Sigmoid colon (tissue), 7 donors: ENCODE data around the gene PFKL. TPM values are rescaled to one million over a fixed set of nuclear protein-coding genes. Genes with fewer than 3 reads are reported as not detected.

Experiments used
- DNase-seq: peaks from one replicate; pipeline ENCODE4 v3.0.0-alpha.2; 2019
- H3K27ac ChIP-seq, 4 donors: fragments of 200-600 bp; sonication (generic); one replicate each; pipeline ENCODE4 v1.5.1; 2016 to 2019; ENCODE audit warnings: mild to moderate bottlenecking in 1 of 4
- H3K27me3 ChIP-seq, 3 donors: fragments of 200-600 bp; sonication (generic); one replicate each; pipeline ENCODE4 v1.5.1; 2019; ENCODE audit warnings: mild to moderate bottlenecking in 1 of 3
- H3K36me3 ChIP-seq, 4 donors: fragments of 200-600 bp; sonication (generic); one replicate each; pipeline ENCODE4 v1.5.1; 2016 to 2019
- H3K4me1 ChIP-seq, 4 donors: fragments of 200-600 bp; sonication (generic); one replicate each; pipeline ENCODE4 v1.5.1; 2017 to 2019
- H3K4me3 ChIP-seq, 4 donors: fragments of 200-600 bp; sonication (generic); one replicate each; pipeline ENCODE4 v1.5.1; 2017 to 2019; ENCODE audit warnings: mild to moderate bottlenecking in 2 of 4, moderate library complexity in 1 of 4
- H3K9me3 ChIP-seq, 4 donors: fragments of 200-600 bp in 3 of 4; sonication (generic) in 3 of 4; one replicate each; pipeline versions ENCODE4 v1.5.1 to v1.6.1; 2013 to 2019
- EP300 ChIP-seq, 4 donors: sonication (generic); formaldehyde crosslinking; IDR thresholded peaks; one replicate each; pipeline ENCODE4 v1.6.1; 2017; ENCODE audit warnings: antibody characterized with exemption in 4 of 4
- POLR2A ChIP-seq, 2 donors: fragments of 450-650 bp; IDR thresholded peaks; one replicate each; pipeline ENCODE4 v1.6.1; 2016; ENCODE audit warnings: antibody characterized with exemption in 2 of 2, mild to moderate bottlenecking in 2 of 2, moderate library complexity in 2 of 2
- POLR2AphosphoS5 ChIP-seq, 4 donors: sonication (generic); formaldehyde crosslinking; IDR thresholded peaks; one replicate each; pipeline ENCODE4 v1.6.1; 2017; ENCODE audit warnings: antibody characterized with exemption in 4 of 4
- WGBS, 2 donors: extraction: QIAGEN DNeasy Blood & Tissue Kit; methylation state at CpG; one replicate each; pipeline ENCODE4 v1.1.7; 2013; 5-methylcytosine and 5-hydroxymethylcytosine counted together
- intact Hi-C: fragments of 100-400 bp; cut with DNase I; formaldehyde crosslinking; loops from one replicate; pipeline ENCODE4 v1.15.1; 2023
- polyA plus RNA-seq, 3 donors: library from polyadenylated mRNA; stranded (reverse); fragments of 200-250 nt; gene quantifications; one replicate each; pipeline ENCODE4 v1.2.3, GENCODE V29; 2013
- total RNA-seq, 4 donors: library from RNA; depleted of rRNA; stranded (reverse); fragments of >200 nt; gene quantifications; one replicate each; pipeline ENCODE4 v1.1.0, GENCODE V29; 2016
- TF ChIP-seq, protein P1 (sequence below), 4 experiments: fragments of 450-650 bp in 3 of 4; fragments of 200-600 bp in 1 of 4; IDR thresholded peaks; one replicate each; pipeline ENCODE4 v1.5.1; 2016 to 2019; ENCODE audit warnings: antibody characterized with exemption in 4 of 4, mild to moderate bottlenecking in 3 of 4, moderate library complexity in 2 of 4
- donor health status: healthy with polysubstance abuse.
- donor health status: Bipolar disorder and iron deficiency.
- donor health status: healthy.

The PFKL gene
- total and polyA plus RNA-seq, 7 donors: 38.0 to 159 (median 69.8) TPM

DNA sequence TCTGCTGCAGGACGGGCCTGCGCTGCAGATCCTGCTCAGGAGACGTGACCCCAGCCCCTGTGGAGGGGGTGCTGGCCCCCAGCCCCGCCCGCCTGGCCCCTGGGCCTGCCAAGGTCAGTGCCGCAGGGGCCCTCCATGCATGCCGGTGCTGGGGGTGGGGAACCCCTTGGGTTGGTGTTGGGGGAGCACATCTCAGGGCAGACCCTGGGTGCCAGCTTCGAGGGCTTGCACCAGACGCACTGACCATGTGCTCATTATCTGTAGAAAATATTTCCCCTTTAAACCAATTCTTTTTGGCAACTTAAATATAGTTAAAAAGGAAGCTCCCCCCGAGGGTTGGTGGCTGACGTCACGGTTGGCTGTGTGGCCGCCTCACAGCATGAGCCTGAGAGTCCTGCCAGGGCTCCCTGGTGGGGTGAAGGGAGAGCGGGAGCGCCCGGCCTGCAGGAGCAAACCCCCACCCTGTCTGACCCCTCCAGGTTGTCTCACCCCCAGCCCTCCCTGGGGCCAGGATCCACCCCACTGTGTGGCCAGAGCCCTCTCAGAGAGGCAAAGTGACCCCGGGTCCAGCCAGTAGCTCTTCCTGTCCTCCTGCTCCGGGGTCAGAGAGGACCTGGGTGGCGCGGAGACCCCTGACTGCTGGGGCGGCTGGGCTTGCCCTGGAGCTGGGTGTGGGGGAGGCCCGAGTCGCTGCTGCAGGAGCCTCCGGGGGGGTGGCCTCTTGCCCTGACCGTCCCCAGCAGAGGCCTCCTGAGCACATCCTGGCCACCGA lies 5.3 kb upstream of the PFKL start:
- no peak overlapping the region for H3K27ac ChIP-seq
- H3K9me3 ChIP-seq: no peaks in the 10 kb centered on the region
- WGBS, 2 donors: 70 to 76% methylated on average over 26 of the region's 26 CpGs
- peak; percentile 93 for DNase-seq
- H3K4me3 ChIP-seq: no peak overlapping the region
- H3K27me3 ChIP-seq: peaks cover 0 to 40% (median 37%) of the 10 kb centered on the region in 3 donors
- intact Hi-C loops: loop anchor here (5.0 kb wide), 1 partner anchor 427 kb away; the partner anchor contains the start of gene AGPAT3
- TF ChIP-seq POLR2A (IDR thresholded peaks at IDR 0.05) (no peak), POLR2AphosphoS5 (IDR thresholded peaks at IDR 0.05) (no peak), EP300 (IDR thresholded peaks at IDR 0.05) (no peak)
- TF ChIP-seq, protein P1, sequence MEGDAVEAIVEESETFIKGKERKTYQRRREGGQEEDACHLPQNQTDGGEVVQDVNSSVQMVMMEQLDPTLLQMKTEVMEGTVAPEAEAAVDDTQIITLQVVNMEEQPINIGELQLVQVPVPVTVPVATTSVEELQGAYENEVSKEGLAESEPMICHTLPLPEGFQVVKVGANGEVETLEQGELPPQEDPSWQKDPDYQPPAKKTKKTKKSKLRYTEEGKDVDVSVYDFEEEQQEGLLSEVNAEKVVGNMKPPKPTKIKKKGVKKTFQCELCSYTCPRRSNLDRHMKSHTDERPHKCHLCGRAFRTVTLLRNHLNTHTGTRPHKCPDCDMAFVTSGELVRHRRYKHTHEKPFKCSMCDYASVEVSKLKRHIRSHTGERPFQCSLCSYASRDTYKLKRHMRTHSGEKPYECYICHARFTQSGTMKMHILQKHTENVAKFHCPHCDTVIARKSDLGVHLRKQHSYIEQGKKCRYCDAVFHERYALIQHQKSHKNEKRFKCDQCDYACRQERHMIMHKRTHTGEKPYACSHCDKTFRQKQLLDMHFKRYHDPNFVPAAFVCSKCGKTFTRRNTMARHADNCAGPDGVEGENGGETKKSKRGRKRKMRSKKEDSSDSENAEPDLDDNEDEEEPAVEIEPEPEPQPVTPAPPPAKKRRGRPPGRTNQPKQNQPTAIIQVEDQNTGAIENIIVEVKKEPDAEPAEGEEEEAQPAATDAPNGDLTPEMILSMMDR (IDR thresholded peaks at IDR 0.05): no peak
- H3K36me3 ChIP-seq: no peaks in the 10 kb centered on the region
- H3K4me1 ChIP-seq: peaks cover 0 to 28% (median 21%) of the 10 kb centered on the region in 4 donors

DNA sequence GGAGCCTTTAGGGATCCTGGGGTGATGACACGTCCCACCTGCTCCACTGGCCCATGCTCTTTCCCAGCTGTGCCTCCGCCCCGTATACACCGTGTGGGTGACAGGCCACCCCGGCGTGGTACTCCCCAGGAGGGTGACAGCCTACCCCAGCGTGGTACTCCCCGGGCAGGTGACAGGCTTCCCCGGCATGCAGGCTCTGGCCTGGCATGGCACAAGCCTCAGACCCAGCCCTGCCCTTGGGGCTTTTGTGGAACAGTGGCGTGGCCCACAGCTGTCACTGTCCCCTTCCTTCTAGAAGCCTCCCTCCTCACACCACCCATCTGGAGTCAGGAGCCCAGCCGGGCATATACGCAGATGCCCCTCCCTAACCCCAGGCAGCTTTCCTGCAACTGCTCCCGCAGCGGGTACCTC lies 4.7 kb upstream of the PFKL start:
- 65 to 76% methylated on average over 14 of the region's 14 CpGs for WGBS, 2 donors
- intact Hi-C loops: loop anchor here (5.0 kb wide), 1 partner anchor 428 kb away; the partner anchor contains the start of gene AGPAT3
- Histone ChIP-seq H3K4me3 (no peak overlapping the region), H3K9me3 (no peaks in the 10 kb centered on the region), H3K4me1 (peaks cover 0 to 28% (median 21%) of the 10 kb centered on the region in 4 donors), H3K27me3 (peaks cover 0 to 40% (median 37%) of the 10 kb centered on the region in 3 donors), H3K27ac (no peak overlapping the region), H3K36me3 (no peaks in the 10 kb centered on the region)
- no peak for DNase-seq
- TF ChIP-seq POLR2AphosphoS5 (IDR thresholded peaks at IDR 0.05) (no peak), POLR2A (IDR thresholded peaks at IDR 0.05) (no peak), EP300 (IDR thresholded peaks at IDR 0.05) (no peak)
- TF ChIP-seq, protein P1 (IDR thresholded peaks at IDR 0.05): no peak

DNA sequence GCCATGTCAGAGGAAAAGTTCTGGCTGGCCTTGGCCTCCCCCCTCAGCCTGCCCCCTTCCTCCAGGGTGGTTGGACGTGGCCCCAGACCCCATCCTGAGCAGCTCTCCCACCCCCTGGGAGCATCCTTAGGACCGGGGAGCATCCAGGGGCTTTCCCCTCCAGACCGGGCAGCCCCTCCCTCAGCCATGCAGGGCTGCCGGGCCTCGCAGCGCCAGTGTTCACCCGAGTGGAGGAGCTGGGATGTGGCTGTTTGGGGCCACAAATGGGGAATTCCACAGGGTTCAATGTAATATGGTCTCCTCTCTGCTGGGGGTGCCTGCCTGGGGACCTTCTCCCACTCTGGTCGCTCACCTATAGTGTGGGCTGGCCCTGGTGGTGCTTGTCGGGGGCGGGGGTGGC lies 4.2 kb upstream of the PFKL start:
- no peak for DNase-seq
- TF ChIP-seq EP300 (IDR thresholded peaks at IDR 0.05) (no peak), POLR2A (IDR thresholded peaks at IDR 0.05) (no peak), POLR2AphosphoS5 (IDR thresholded peaks at IDR 0.05) (no peak)
- TF ChIP-seq, protein P1 (IDR thresholded peaks at IDR 0.05): no peak
- H3K27ac ChIP-seq: no peak overlapping the region
- peaks cover 0 to 29% (median 23%) of the 10 kb centered on the region in 4 donors for H3K4me1 ChIP-seq
- H3K4me3 ChIP-seq: no peak overlapping the region
- no peaks in the 10 kb centered on the region for H3K9me3 ChIP-seq
- no peaks in the 10 kb centered on the region for H3K36me3 ChIP-seq
- intact Hi-C loops: loop anchor here (2.0 to 5.0 kb wide), 2 partner anchors 159 to 428 kb away; partner anchors contain the start of genes AGPAT3 and LRRC3
- WGBS, 2 donors: 77 to 82% methylated on average over 10 of the region's 10 CpGs
- H3K27me3 ChIP-seq: peaks cover 0 to 40% (median 37%) of the 10 kb centered on the region in 3 donors

DNA sequence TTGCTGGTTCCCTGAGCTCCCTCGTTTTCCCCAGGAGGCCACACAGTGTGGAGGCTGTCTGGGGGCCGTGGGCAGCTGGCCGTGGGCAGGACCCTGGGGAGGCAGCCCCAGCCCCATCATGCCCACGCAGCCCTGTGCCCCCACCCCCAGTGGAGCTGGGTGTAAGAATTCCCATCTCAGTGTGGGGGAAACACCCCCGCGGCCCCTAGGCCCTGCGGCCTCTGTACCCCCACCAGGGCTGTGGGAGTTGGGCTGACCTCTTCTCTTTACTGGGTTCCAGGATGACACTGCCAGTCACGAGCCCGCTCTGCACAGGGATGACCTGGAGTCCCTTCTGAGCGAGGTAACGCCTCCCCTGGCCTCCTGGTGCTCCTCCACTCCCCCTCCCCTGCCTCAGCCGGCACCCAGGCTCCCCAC lies 3.7 kb upstream of the PFKL start:
- 83 to 86% methylated on average over 12 of the region's 12 CpGs for WGBS, 2 donors
- Histone ChIP-seq H3K9me3 (no peaks in the 10 kb centered on the region), H3K27me3 (peaks cover 0 to 40% (median 37%) of the 10 kb centered on the region in 3 donors), H3K4me1 (peaks cover 0 to 34% (median 28%) of the 10 kb centered on the region in 4 donors), H3K36me3 (no peaks in the 10 kb centered on the region), H3K27ac (no peak overlapping the region), H3K4me3 (no peak overlapping the region)
- intact Hi-C loops: loop anchor here (2.0 to 5.0 kb wide), 2 partner anchors 159 to 429 kb away; partner anchors contain the start of genes AGPAT3 and LRRC3
- no peak for DNase-seq
- TF ChIP-seq POLR2A (IDR thresholded peaks at IDR 0.05) (no peak), POLR2AphosphoS5 (IDR thresholded peaks at IDR 0.05) (no peak), EP300 (IDR thresholded peaks at IDR 0.05) (no peak)
- TF ChIP-seq, protein P1 (IDR thresholded peaks at IDR 0.05): no peak
